PC-9 (cell line): ENCODE measurements around the gene MISP.

Source experiments
- EZH2 ChIP-seq: fragments of 200-600 bp; sonication (generic); IDR thresholded peaks from 2 replicates; pipeline ENCODE4 v1.8.0; 2017; ENCODE audit warnings: antibody characterized with exemption, low read depth
- TF ChIP-seq, protein P1 (sequence below): fragments of 200-600 bp; sonication (generic); conservative IDR thresholded peaks from 2 replicates; pipeline ENCODE4 v1.6.1; 2017; ENCODE audit warnings: mixed run types, antibody characterized with exemption, mild to moderate bottlenecking, moderate library complexity

DNA sequence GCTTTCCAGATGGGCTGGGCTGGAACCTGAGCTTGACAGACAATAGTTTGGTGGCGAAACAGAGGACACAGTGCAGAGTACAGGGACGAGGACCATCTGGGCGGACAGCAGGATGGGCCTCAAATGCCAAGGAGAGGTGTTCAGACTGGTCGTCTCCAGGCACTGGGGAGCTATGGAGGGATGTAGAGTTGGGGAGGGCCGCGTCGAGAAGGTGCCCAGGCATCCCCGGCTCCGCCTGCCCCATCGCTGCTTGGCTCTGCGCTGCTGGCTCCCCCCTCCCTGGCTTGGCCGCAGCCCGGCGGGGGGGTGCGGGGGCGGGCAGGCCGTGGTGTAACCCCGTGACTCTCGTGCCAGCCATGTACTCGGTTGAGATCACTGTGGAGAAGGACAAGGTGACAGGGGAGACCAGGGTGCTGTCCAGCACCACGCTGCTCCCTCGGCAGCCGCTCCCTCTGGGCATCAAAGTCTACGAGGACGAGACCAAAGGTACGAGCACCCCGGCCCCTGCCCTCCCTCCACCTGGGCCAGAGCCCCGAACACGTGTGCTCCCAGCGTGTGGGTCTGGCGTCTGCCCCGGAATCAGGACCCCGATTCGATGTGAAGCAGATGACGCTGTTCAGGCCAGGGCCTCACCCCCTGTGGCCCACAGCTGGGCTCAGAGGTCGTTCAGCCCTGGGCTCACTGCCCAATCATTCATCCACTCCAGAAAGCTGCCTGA lies 10.8 kb upstream of the MISP start:
- TF ChIP-seq, protein P1, sequence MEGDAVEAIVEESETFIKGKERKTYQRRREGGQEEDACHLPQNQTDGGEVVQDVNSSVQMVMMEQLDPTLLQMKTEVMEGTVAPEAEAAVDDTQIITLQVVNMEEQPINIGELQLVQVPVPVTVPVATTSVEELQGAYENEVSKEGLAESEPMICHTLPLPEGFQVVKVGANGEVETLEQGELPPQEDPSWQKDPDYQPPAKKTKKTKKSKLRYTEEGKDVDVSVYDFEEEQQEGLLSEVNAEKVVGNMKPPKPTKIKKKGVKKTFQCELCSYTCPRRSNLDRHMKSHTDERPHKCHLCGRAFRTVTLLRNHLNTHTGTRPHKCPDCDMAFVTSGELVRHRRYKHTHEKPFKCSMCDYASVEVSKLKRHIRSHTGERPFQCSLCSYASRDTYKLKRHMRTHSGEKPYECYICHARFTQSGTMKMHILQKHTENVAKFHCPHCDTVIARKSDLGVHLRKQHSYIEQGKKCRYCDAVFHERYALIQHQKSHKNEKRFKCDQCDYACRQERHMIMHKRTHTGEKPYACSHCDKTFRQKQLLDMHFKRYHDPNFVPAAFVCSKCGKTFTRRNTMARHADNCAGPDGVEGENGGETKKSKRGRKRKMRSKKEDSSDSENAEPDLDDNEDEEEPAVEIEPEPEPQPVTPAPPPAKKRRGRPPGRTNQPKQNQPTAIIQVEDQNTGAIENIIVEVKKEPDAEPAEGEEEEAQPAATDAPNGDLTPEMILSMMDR = no peak
- TF ChIP-seq EZH2 = no peak
